ENCODE measurements around the gene DLGAP1.

- TF ChIP-seq POLR2A (IDR thresholded peaks at IDR 0.05; ENCODE audit: control extremely low read depth in 1 of 2, low read depth in 2 of 2, low read length in 2 of 2) (no peak), KDM1A (IDR thresholded peaks at IDR 0.05; ENCODE audit: borderline replicate concordance, low read length) (no peak), RNF2 (IDR thresholded peaks at IDR 0.05; ENCODE audit: borderline replicate concordance, low read depth, low read length, missing control alignments, poor library complexity, severe bottlenecking) (no peak), RAD21 (IDR thresholded peaks at IDR 0.05 in 1 of 2, conservative IDR thresholded peaks at IDR 0.05 in 1 of 2; ENCODE audit: low read depth in 2 of 2, low read length in 2 of 2) (no peak), EZH2 (IDR thresholded peaks at IDR 0.05; ENCODE audit: low read depth, low read length, severe bottlenecking) (no peak), SIN3A (conservative IDR thresholded peaks at IDR 0.05 in 1 of 2, IDR thresholded peaks at IDR 0.05 in 1 of 2; ENCODE audit: low read depth in 1 of 2, low read length in 2 of 2) (no peak)
Observed at GRCh38 chr18:3889803-3890202, 565.3 kb downstream of the DLGAP1 start.
